GM12878 (cell line): Measurements from ENCODE around the gene C2CD5. TPM values are rescaled to one million over a fixed set of nuclear protein-coding genes. Genes with fewer than 3 reads are reported as not detected.

Experiments
- ATAC-seq: fragments of 200-7000 bp; cut with Tn5 transposase; 3 replicates; pipeline ENCODE4 v1.9.1; 2020; ENCODE audit warnings: mild to moderate bottlenecking, moderate library complexity
- BruUV-seq: library from RNA; stranded (reverse); fragments of 400-500 nt; replicated peaks from 2 replicates; lab custom pipeline; 2021; lab: Mats Ljungman, UMichigan
- CTCF ChIA-PET: fragments of 300-600 bp; sonication (Branson Sonifier 250); formaldehyde crosslinking; extraction: SDS; loops from one replicate; lab custom pipeline; 2021; ENCODE audit warnings: inconsistent platforms; lab: Yijun Ruan, JAX
- POLR2A ChIA-PET: fragments of 350-600 bp; formaldehyde crosslinking; extraction: SDS; loops from one replicate; lab custom pipeline; 2021; ENCODE audit warnings: inconsistent platforms; lab: Charles Lee
- RAD21 ChIA-PET: fragments of 300-600 bp; sonication (Branson Sonifier 250); formaldehyde crosslinking; loops from one replicate; lab custom pipeline; 2023; ENCODE audit warnings: antibody characterized with exemption; ENCODE audit not compliant: unreplicated experiment; lab: Charles Lee
- SMC1A ChIA-PET: fragments of 300-600 bp; sonication (Branson Sonifier 250); formaldehyde crosslinking; loops from one replicate; lab custom pipeline; 2023; ENCODE audit not compliant: unreplicated experiment, uncharacterized antibody; lab: Charles Lee
- DNase-seq: peaks from one replicate; pipeline ENCODE4 v3.0.0-alpha.2; 2011; ENCODE audit warnings: low read depth, low spot score
- FAIRE-seq: peaks from 3 replicates; lab custom pipeline; 2011; peaks lifted over from hg19 to GRCh38; lab: Jason Lieb, UNC
- H2AFZ ChIP-seq: 2 replicates; pipeline ENCODE4 v1.6.0; 2011; ENCODE audit warnings: low read depth, low read length, control low read depth; ENCODE audit not compliant: control insufficient read depth
- H3K27ac ChIP-seq: 2 replicates; pipeline ENCODE4 v1.5.1; 2011; ENCODE audit warnings: control low read depth; ENCODE audit not compliant: control insufficient read depth, insufficient read depth
- H3K27me3 ChIP-seq, 2 experiments: replicated peaks in 1 of 2; 2 replicates each; pipeline versions ENCODE4 v1.6.0 to v1.6.1; 2011; ENCODE audit warnings: low read length in 1 of 2; ENCODE audit not compliant: control insufficient read depth in 2 of 2, insufficient read depth in 2 of 2
- H3K36me3 ChIP-seq, 2 experiments: 2 replicates each; pipeline ENCODE4 v1.5.1; 2011; ENCODE audit warnings: low read length in 1 of 2; ENCODE audit not compliant: control insufficient read depth in 2 of 2, insufficient read depth in 2 of 2
- H3K4me1 ChIP-seq: 2 replicates; pipeline ENCODE4 v1.6.1; 2011; ENCODE audit warnings: mild to moderate bottlenecking, low read length, moderate library complexity, mixed read lengths; ENCODE audit not compliant: control insufficient read depth, insufficient read depth
- H3K4me2 ChIP-seq: 2 replicates; pipeline ENCODE4 v1.6.0; 2011; ENCODE audit warnings: control low read depth; ENCODE audit not compliant: control insufficient read depth, insufficient read depth
- H3K4me3 ChIP-seq: fragments of 200-600 bp; sonication (generic); 2 replicates; pipeline ENCODE4 v1.5.1; 2016
- H3K79me2 ChIP-seq: 2 replicates; pipeline ENCODE4 v1.6.0; 2011; ENCODE audit warnings: low read length; ENCODE audit not compliant: control insufficient read depth, insufficient read depth
- H3K9ac ChIP-seq: 2 replicates; pipeline ENCODE4 v1.8.0; 2011; ENCODE audit warnings: low read length, control low read depth, mixed read lengths; ENCODE audit not compliant: control insufficient read depth, insufficient read depth
- H3K9me3 ChIP-seq: replicated peaks from 3 replicates; pipeline ENCODE4 v1.5.1; 2011; ENCODE audit warnings: mild to moderate bottlenecking, low read length; ENCODE audit not compliant: control insufficient read depth, insufficient read depth
- H4K20me1 ChIP-seq: 2 replicates; pipeline ENCODE4 v1.6.0; 2011; ENCODE audit not compliant: control insufficient read depth, insufficient read depth
- CTCF ChIP-seq, 3 experiments: IDR thresholded peaks in 2 of 3; conservative IDR thresholded peaks in 1 of 3; 2 replicates each; pipeline ENCODE4 v1.5.1; 2011; ENCODE audit warnings: low read depth in 3 of 3, low read length in 3 of 3, mild to moderate bottlenecking in 3 of 3, control low read depth in 2 of 3, moderate library complexity in 2 of 3, inconsistent platforms in 1 of 3, mixed read lengths in 1 of 3; ENCODE audit not compliant: control insufficient read depth in 2 of 3, insufficient read depth in 1 of 3; ENCODE audit errors: extremely low read depth in 1 of 3
- DPF2 ChIP-seq: fragments of 450-650 bp; IDR thresholded peaks from 2 replicates; pipeline ENCODE4 v1.6.1; 2017; ENCODE audit warnings: mild to moderate bottlenecking
- E2F4 ChIP-seq: IDR thresholded peaks from 2 replicates; pipeline ENCODE4 v1.6.1; 2012; ENCODE audit warnings: low read depth, low read length, improper control_type of control experiment
- E4F1 ChIP-seq: fragments of 450-650 bp; IDR thresholded peaks from 2 replicates; pipeline ENCODE4 v1.6.1; 2018; ENCODE audit warnings: borderline replicate concordance, mild to moderate bottlenecking; ENCODE audit not compliant: partially characterized antibody
- EED ChIP-seq: sonication (generic); IDR thresholded peaks from 2 replicates; pipeline ENCODE4 v1.6.1; 2016; ENCODE audit warnings: antibody characterized with exemption, low read depth
- HSF1 ChIP-seq: fragments of 150-350 bp; IDR thresholded peaks from 2 replicates; pipeline ENCODE4 v1.6.1; 2014; ENCODE audit warnings: mild to moderate bottlenecking, low read depth, low read length
- IRF4 ChIP-seq: IDR thresholded peaks from 2 replicates; pipeline ENCODE4 v1.6.1; 2011; ENCODE audit warnings: low read depth, low read length
- JUNB ChIP-seq: IDR thresholded peaks from 2 replicates; pipeline ENCODE4 v1.6.1; 2016; ENCODE audit warnings: antibody characterized with exemption, mild to moderate bottlenecking
- KLF5 ChIP-seq: fragments of 450-650 bp; IDR thresholded peaks from 2 replicates; pipeline ENCODE4 v1.6.1; 2014; ENCODE audit warnings: mild to moderate bottlenecking; ENCODE audit not compliant: partially characterized antibody
- MTA3 ChIP-seq: IDR thresholded peaks from 2 replicates; pipeline ENCODE4 v1.6.1; 2012; ENCODE audit warnings: low read length, inconsistent platforms, borderline replicate concordance
- MYB ChIP-seq: fragments of 150-350 bp; IDR thresholded peaks from 2 replicates; pipeline ENCODE4 v1.6.1; 2014; ENCODE audit warnings: mild to moderate bottlenecking, low read depth, low read length, borderline replicate concordance
- NFIC ChIP-seq: IDR thresholded peaks from 2 replicates; pipeline ENCODE4 v1.6.1; 2012; ENCODE audit warnings: low read depth, mild to moderate bottlenecking, inconsistent platforms, low read length, moderate library complexity
- PBX3 ChIP-seq: IDR thresholded peaks from 2 replicates; pipeline ENCODE4 v1.6.1; 2011; ENCODE audit warnings: mild to moderate bottlenecking, low read depth, low read length, moderate library complexity; ENCODE audit not compliant: insufficient replicate concordance
- POLR2A ChIP-seq: IDR thresholded peaks from 2 replicates; pipeline ENCODE4 v1.6.1; 2011; ENCODE audit warnings: low read depth, mild to moderate bottlenecking, low read length
- POLR2AphosphoS2 ChIP-seq: IDR thresholded peaks from 2 replicates; pipeline ENCODE4 v1.6.1; 2011; ENCODE audit warnings: low read depth, mild to moderate bottlenecking, low read length, improper control_type of control experiment, moderate library complexity
- SIN3A ChIP-seq: IDR thresholded peaks from 2 replicates; pipeline ENCODE4 v1.6.1; 2012; ENCODE audit warnings: low read depth, low read length, improper control_type of control experiment
- SMAD1 ChIP-seq: fragments of 450-650 bp; IDR thresholded peaks from 2 replicates; pipeline ENCODE4 v1.6.1; 2018; ENCODE audit warnings: mild to moderate bottlenecking, low read depth; ENCODE audit not compliant: partially characterized antibody
- WGBS: methylation state at CpG from one replicate; pipeline ENCODE4 v1.1.6; 2016; ENCODE audit warnings: low lambda C conversion rate; ENCODE audit not compliant: insufficient replicate concordance, insufficient coverage; ENCODE audit errors: missing lambda C conversion rate; 5-methylcytosine and 5-hydroxymethylcytosine counted together
- in situ Hi-C: fragments of 300-500 bp; cut with MboI; formaldehyde crosslinking; loops from 9 replicates; pipeline ENCODE4 v1.14.3; 2018; ENCODE audit warnings: mixed read lengths
- intact Hi-C: fragments of 100-400 bp; cut with micrococcal nuclease; formaldehyde crosslinking; loops from one replicate; pipeline ENCODE4 v1.14.2; 2022; ENCODE audit not compliant: unreplicated experiment
- polyA plus RNA-seq, 11 experiments: library from polyadenylated mRNA; depleted of rRNA in 4 of 11; unstranded in 6 of 11; stranded (reverse) in 5 of 11; fragments of >200 nt; fragmentation: Nextera tagmentation in 4 of 11; fragmentation: Illumina TruSeq in 1 of 11; extraction: Ambion mirVana in 4 of 11; extraction: Trizol in 1 of 11; gene quantifications; 1 replicate in 1 of 11; 2 replicates in 10 of 11; pipeline versions ENCODE4 v1.2.1 to v1.2.3, GENCODE V29; 2011 to 2016; ENCODE audit warnings: inconsistent platforms in 2 of 11, missing spikeins in 2 of 11, low read depth in 1 of 11
- total RNA-seq, 4 experiments: library from RNA; depleted of rRNA in 3 of 4; stranded (reverse); fragments of >200 nt in 3 of 4; fragmentation: Illumina TruSeq in 1 of 4; extraction: Trizol in 1 of 4; gene quantifications; 2 replicates each; pipeline versions ENCODE4 v1.2.1 to v1.2.3, GENCODE V29; 2013 to 2021

Gene C2CD5
- total and polyA plus RNA-seq, 10 of the 15 experiments (the other 5 are each of a cell fraction or from before 2014, with no cell fraction given), result 7.7 to 55.0 (median 27.0) TPM

- no peak for FAIRE-seq
- no peak overlapping the region for H3K4me2 ChIP-seq
- no TSS peak for BruUV-seq
- POLR2A ChIA-PET, result no interaction called here
- no peak for DNase-seq
- CTCF ChIA-PET, result interaction anchor here (0.9 to 1.1 kb wide), 2 partner anchors 15 to 59 kb away, joined by 3 to 4 read pairs; no protein-coding TSS in a partner anchor
- no peak overlapping the region for H3K4me3 ChIP-seq
- TF ChIP-seq NFIC, result no peak
- TF ChIP-seq E4F1, result no peak
- TF ChIP-seq E2F4, result no peak
- no peak for TF ChIP-seq PBX3
- TF ChIP-seq JUNB, result no peak
- TF ChIP-seq POLR2A, result no peak
- no peak for TF ChIP-seq EED
- no peak for TF ChIP-seq MYB
- TF ChIP-seq POLR2AphosphoS2, result no peak
- TF ChIP-seq SMAD1, result no peak
- no peak for TF ChIP-seq IRF4
- TF ChIP-seq MTA3, result no peak
- no peak for TF ChIP-seq SIN3A
- TF ChIP-seq DPF2, result no peak
- no peak for TF ChIP-seq CTCF (IDR thresholded peaks at IDR 0.05 in 2 of 3, conservative IDR thresholded peaks at IDR 0.05 in 1 of 3; ENCODE audit: control insufficient read depth in 2 of 3, extremely low read depth in 1 of 3, insufficient read depth in 1 of 3, low read depth in 3 of 3, low read length in 3 of 3)
- TF ChIP-seq KLF5, result no peak
- TF ChIP-seq HSF1, result no peak
- TF ChIP-seq, all 136 proteins: peak for 0
- no peaks in the 10 kb centered on the region for H3K9me3 ChIP-seq
- no peaks in the 10 kb centered on the region for H4K20me1 ChIP-seq
- no peak for ATAC-seq
- WGBS, result 36% methylated on average over 3 of the region's 3 CpGs
- no peaks in the 10 kb centered on the region for H3K27me3 ChIP-seq
- intact Hi-C loops, result no loop called here
- no peak overlapping the region for H3K9ac ChIP-seq
- H3K79me2 ChIP-seq, result no peaks in the 10 kb centered on the region
- no peak overlapping the region for H3K27ac ChIP-seq
- SMC1A ChIA-PET, result no interaction called here
- in situ Hi-C loops, result no loop called here
- H2AFZ ChIP-seq, result no peak overlapping the region
- no peaks in the 10 kb centered on the region for H3K36me3 ChIP-seq
- H3K4me1 ChIP-seq, result peaks cover 10% of the 10 kb centered on the region
- RAD21 ChIA-PET, result interaction anchor here (0.8 kb wide), 1 partner anchor 21 kb away, joined by 3 read pairs; no protein-coding TSS in a partner anchor
These were observed 133.9 kb downstream of the C2CD5 start for GRCh38 chr12:22410486-22410885.
